ENCODE results near the gene CNOT1. TPM values are rescaled to one million over a fixed set of nuclear protein-coding genes. Genes with fewer than 3 reads are reported as not detected.

The CNOT1 gene
- total RNA-seq, 1 experiment from 2014 or later = 328 TPM

- H2BK20ac ChIP-seq (ENCODE audit: low read depth, low read length, poor library complexity, severe bottlenecking) = no peak overlapping the region
- Mint-ChIP-seq H3K36me3 (ENCODE audit: insufficient read depth in 1 of 3, low read depth in 3 of 3) (no peaks in the 10 kb centered on the region; a peak in 1 of 7 replicates), H3K9me3 (no peaks in the 10 kb centered on the region; a peak in 1 of 5 replicates), H3K27me3 (ENCODE audit: low read depth) (peaks cover 38% of the 10 kb centered on the region), H3K4me3 (no peak overlapping the region), H3K27ac (no peak overlapping the region), H3K4me1 (peaks cover 24 to 49% of the 10 kb centered on the region in 2 experiments)
- no peak for DNase-seq
- no peak overlapping the region for H3K4ac ChIP-seq (ENCODE audit: low read depth, low read length)
- H2BK15ac ChIP-seq (ENCODE audit: low read depth, low read length) = no peak overlapping the region
- no peak overlapping the region for H3K27ac ChIP-seq (ENCODE audit: insufficient read length, low read depth, low read length)
- no peaks in the 10 kb centered on the region for H3K27me3 ChIP-seq (ENCODE audit: insufficient read depth, low read length)
- no peak overlapping the region for H2AFZ ChIP-seq (ENCODE audit: low read length)
- H3K4me2 ChIP-seq (ENCODE audit: insufficient read depth, insufficient read length, low read length) = no peak overlapping the region
- H3K23me2 ChIP-seq (ENCODE audit: insufficient read length, low read depth, low read length, poor library complexity, severe bottlenecking) = peaks cover 20% of the 10 kb centered on the region
- H3K9ac ChIP-seq (ENCODE audit: extremely low read depth, insufficient read length, low read length) = no peak overlapping the region
- no peak overlapping the region for H2BK5ac ChIP-seq (ENCODE audit: insufficient read length, low read length)
- no peak overlapping the region for H4K91ac ChIP-seq (ENCODE audit: insufficient read length, low read depth, low read length)
- no peak overlapping the region for H3K23ac ChIP-seq (ENCODE audit: insufficient read length, low read depth, low read length)
- no peak overlapping the region for H3K18ac ChIP-seq (ENCODE audit: insufficient read length, low read depth, low read length)
- no peak overlapping the region for H2AK5ac ChIP-seq (ENCODE audit: insufficient read length, low read length)
- H3K79me2 ChIP-seq (ENCODE audit: insufficient read depth, low read length) = no peaks in the 10 kb centered on the region
- H4K8ac ChIP-seq (replicated peaks; ENCODE audit: insufficient read length, low read depth, low read length) = no peak overlapping the region
- H2BK120ac ChIP-seq (ENCODE audit: low read depth, low read length, poor library complexity, severe bottlenecking) = no peak overlapping the region
- no peak overlapping the region for H3K56ac ChIP-seq (ENCODE audit: insufficient read length, low read depth, low read length)
- WGBS (ENCODE audit: extremely low coverage, insufficient read length, low lambda C conversion rate) = no CpG with 5 or more reads among the region's 2 CpGs
- H3K9me3 ChIP-seq (ENCODE audit: control insufficient read depth, low read depth, low read length) = no peaks in the 10 kb centered on the region
- no peak for TF ChIP-seq CTCF (conservative IDR thresholded peaks at IDR 0.05)
- no peak overlapping the region for H3T11ph ChIP-seq (ENCODE audit: low read length)
- H3K14ac ChIP-seq (ENCODE audit: insufficient read depth, low read length) = no peak overlapping the region
- no peaks in the 10 kb centered on the region for H3K79me1 ChIP-seq (ENCODE audit: insufficient read depth, low read depth, low read length, poor library complexity, severe bottlenecking)
- H4K20me1 ChIP-seq (ENCODE audit: control insufficient read depth, insufficient read depth, insufficient read length) = no peaks in the 10 kb centered on the region
- H3K4me1 ChIP-seq (ENCODE audit: insufficient read depth, low read length) = peaks cover 3% of the 10 kb centered on the region; the same call in 1 of the 2 replicates
- H4K5ac ChIP-seq (ENCODE audit: insufficient read length, low read depth, low read length) = no peak overlapping the region
- no peak overlapping the region for H2BK12ac ChIP-seq (ENCODE audit: insufficient read length, low read depth, low read length)
These were observed 132.2 kb downstream of the CNOT1 start for GRCh38 chr16:58497468-58497867.

All from H9 (cell line).